ENCODE measurements around the gene RPS24.

The RPS24 gene

GRCh38 chr10:78028438-78029268, 5.0 kb upstream of the RPS24 start:
- DNase-seq (ENCODE audit: low read depth): peak; percentile 4

GRCh38 chr10:78029269-78030226, 4.1 kb upstream of the RPS24 start, which contains the start of gene POLR3A:
Gene POLR3A, minus strand, starts transcription at chr10:78029515. Its CDS starts 108 bp downstream, at chr10:78029407.
- DNase-seq (ENCODE audit: low read depth): peak; percentile 82

- DNase-seq (ENCODE audit: low read depth): no peak
Observed at GRCh38 chr10:78033387-78033636, 351 bp upstream of the RPS24 start.

- DNase-seq (ENCODE audit: low read depth): no peak
Observed at GRCh38 chr10:78035025-78035424, 1.4 kb downstream of the RPS24 start.

GRCh38 chr10:78035437-78035836, 1.8 kb downstream of the RPS24 start:
- DNase-seq (ENCODE audit: low read depth): no peak

- no peak for DNase-seq (ENCODE audit: low read depth)
Observed at GRCh38 chr10:78035933-78036583, 2.4 kb downstream of the RPS24 start.

- DNase-seq (ENCODE audit: low read depth): no peak
Observed at GRCh38 chr10:78038105-78038504, 4.4 kb downstream of the RPS24 start.

- no peak for DNase-seq (ENCODE audit: low read depth)
Observed at GRCh38 chr10:78038791-78039547, 5.3 kb downstream of the RPS24 start.

GRCh38 chr10:78039743-78040142, 6.1 kb downstream of the RPS24 start:
- no peak for DNase-seq (ENCODE audit: low read depth)

GRCh38 chr10:78041170-78042057, 7.8 kb downstream of the RPS24 start:
- no peak for DNase-seq (ENCODE audit: low read depth)

GRCh38 chr10:78042058-78042751, 8.5 kb downstream of the RPS24 start:
- no peak for DNase-seq (ENCODE audit: low read depth)

GRCh38 chr10:78042752-78043104, 9.1 kb downstream of the RPS24 start:
- no peak for DNase-seq (ENCODE audit: low read depth)

- DNase-seq (ENCODE audit: low read depth): no peak
Observed at GRCh38 chr10:78044179-78044578, 10.5 kb downstream of the RPS24 start.

GRCh38 chr10:78044699-78045098, 11.0 kb downstream of the RPS24 start:
- no peak for DNase-seq (ENCODE audit: low read depth)

- no peak for DNase-seq (ENCODE audit: low read depth)
Observed at GRCh38 chr10:78045237-78045636, 11.6 kb downstream of the RPS24 start.

- no peak for DNase-seq (ENCODE audit: low read depth)
Observed at GRCh38 chr10:78045856-78046255, 12.2 kb downstream of the RPS24 start.

GRCh38 chr10:78046711-78047269, 13.1 kb downstream of the RPS24 start:
- DNase-seq (ENCODE audit: low read depth): no peak

- peak; percentile 54 for DNase-seq (ENCODE audit: low read depth)
Observed at GRCh38 chr10:78047314-78047891, 13.7 kb downstream of the RPS24 start.

- no peak for DNase-seq (ENCODE audit: low read depth)
Observed at GRCh38 chr10:78049851-78050250, 16.2 kb downstream of the RPS24 start.

Data from stimulated activated CD8-positive, alpha-beta memory T cell treated with anti-CD3 and anti-CD28 coated beads, Interleukin-12 subunit alpha, Interleukin-12 subunit beta, amount 100 ng/mL, for 4 hours (primary cell).